Spleen (tissue), 11 donors: ENCODE measurements around the gene ENOPH1. TPM values are rescaled to one million over a fixed set of nuclear protein-coding genes. Genes with fewer than 3 reads are reported as not detected.

Experiments used
- DNase-seq: peaks from one replicate; pipeline ENCODE4 v3.0.0-alpha.2; 2020
- H3K27ac ChIP-seq, 8 donors: fragments of 200-600 bp; sonication (generic) in 7 of 8; 1 replicate in 4 of 8; 2 replicates in 4 of 8; pipeline versions ENCODE4 v1.5.0 to v1.8.0; 2016 to 2021; ENCODE audit warnings: inconsistent platforms in 4 of 8, mild to moderate bottlenecking in 4 of 8, moderate library complexity in 1 of 8
- H3K27me3 ChIP-seq, 7 donors: fragments of 200-600 bp; sonication (generic) in 6 of 7; replicated peaks in 1 of 7; 1 replicate in 4 of 7; 2 replicates in 3 of 7; pipeline versions ENCODE4 v1.5.0 to v1.8.0; 2016 to 2021; ENCODE audit warnings: inconsistent platforms in 3 of 7, mild to moderate bottlenecking in 1 of 7
- H3K36me3 ChIP-seq, 6 donors: fragments of 200-600 bp; sonication (generic) in 5 of 6; 1 replicate in 4 of 6; 2 replicates in 2 of 6; pipeline versions ENCODE4 v1.5.0 to v1.8.0; 2016 to 2021; ENCODE audit warnings: inconsistent platforms in 2 of 6
- H3K4me1 ChIP-seq, 6 donors: fragments of 200-600 bp; sonication (generic) in 5 of 6; 1 replicate in 3 of 6; 2 replicates in 3 of 6; pipeline versions ENCODE4 v1.5.0 to v1.8.0; 2016 to 2021; ENCODE audit warnings: inconsistent platforms in 3 of 6
- H3K4me3 ChIP-seq, 8 donors: fragments of 200-600 bp; sonication (generic) in 7 of 8; 1 replicate in 4 of 8; 2 replicates in 4 of 8; pipeline versions ENCODE4 v1.5.0 to v1.8.0; 2016 to 2021; ENCODE audit warnings: inconsistent platforms in 4 of 8, mild to moderate bottlenecking in 4 of 8, moderate library complexity in 2 of 8
- H3K9me3 ChIP-seq, 8 donors: fragments of 200-600 bp; sonication (generic) in 7 of 8; 1 replicate in 4 of 8; 2 replicates in 4 of 8; pipeline versions ENCODE4 v1.5.0 to v1.8.0; 2016 to 2021; ENCODE audit warnings: inconsistent platforms in 4 of 8
- POLR2A ChIP-seq, 3 donors: fragments of 450-650 bp; IDR thresholded peaks; one replicate each; pipeline ENCODE4 v1.5.1; 2017; ENCODE audit warnings: antibody characterized with exemption in 3 of 3, mild to moderate bottlenecking in 1 of 3
- POLR2AphosphoS5 ChIP-seq, 3 donors: sonication (generic); formaldehyde crosslinking; IDR thresholded peaks; one replicate each; pipeline ENCODE4 v1.5.1; 2017; ENCODE audit warnings: antibody characterized with exemption in 3 of 3
- WGBS, 5 donors: extraction: QIAGEN DNeasy Blood & Tissue Kit in 3 of 5; methylation state at CpG; one replicate each; pipeline versions ENCODE4 v1.1.5 to v1.1.7; 2013 to 2018; 5-methylcytosine and 5-hydroxymethylcytosine counted together
- intact Hi-C: fragments of 100-400 bp; cut with DNase I; formaldehyde crosslinking; loops from one replicate; pipeline ENCODE4 v1.15.0; 2023; ENCODE audit warnings: low total_unique reads
- polyA plus RNA-seq, 3 donors: library from polyadenylated mRNA; stranded (reverse); fragments of 200-250 nt; gene quantifications; one replicate each; pipeline ENCODE4 v1.2.1, GENCODE V29; 2013
- total RNA-seq, 7 donors: library from RNA; depleted of rRNA in 3 of 7; stranded (reverse); fragments of >200 nt in 3 of 7; fragmentation: NEBNext Ultra II Directional in 4 of 7; extraction: Animal tissue kit (Norgen Biotek cat#: 25700) in 4 of 7; gene quantifications; one replicate each; pipeline versions ENCODE4 v1.1.0 to v1.2.1, GENCODE V29; 2016 to 2021
- TF ChIP-seq, protein P1 (sequence below), 11 experiments: fragments of 200-600 bp in 7 of 11; fragments of 450-650 bp in 4 of 11; sonication (generic) in 4 of 11; IDR thresholded peaks in 8 of 11; conservative IDR thresholded peaks in 3 of 11; 1 replicate in 7 of 11; 2 replicates in 4 of 11; pipeline versions ENCODE4 v1.4.0 to v1.8.0; 2016 to 2021; ENCODE audit warnings: antibody characterized with exemption in 11 of 11, inconsistent platforms in 4 of 11, mild to moderate bottlenecking in 1 of 11
- donor health status: healthy with polysubstance abuse.
- donor health status: DM: no; HTN: no; CAD: no; lungs with moderate emphysema.
- donor health status: DM: no; HTN: no; CAD: no.
- donor health status: Bipolar disorder and iron deficiency.
- donor health status: healthy.
- donor health status: DM: no; HTN: no; CAD: no.
- donor health status: DM: yes; HTN: yes; CAD: no.

Gene ENOPH1
- total and polyA plus RNA-seq, 10 donors: 21.6 to 35.9 (median 28.5) TPM

DNA sequence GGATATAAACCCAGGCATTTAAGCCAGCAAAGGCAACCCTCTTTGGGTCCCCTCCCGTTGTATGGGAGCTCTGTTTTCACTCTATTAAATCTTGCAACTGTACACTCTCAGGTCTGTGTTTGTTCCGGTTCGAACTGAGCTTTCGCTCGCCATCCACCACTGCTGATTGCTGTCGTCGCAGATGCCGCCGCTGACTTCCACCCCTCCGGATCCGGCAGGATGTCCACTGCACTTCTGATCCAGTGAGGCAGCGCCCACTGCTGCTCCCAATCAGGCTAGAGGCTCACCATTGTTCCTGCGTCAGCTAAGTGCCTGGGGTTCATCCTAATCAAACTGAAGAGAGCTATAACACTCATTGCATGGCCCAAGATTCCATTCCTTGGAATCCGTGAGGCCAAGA lies 49.2 kb downstream of the ENOPH1 start:
- peaks cover 0 to 14% (median 0%) of the 10 kb centered on the region in 6 donors for H3K36me3 ChIP-seq
- 93 to 97% (median 96%) methylated on average over 14 of the region's 14 CpGs for WGBS, 5 donors
- no peak overlapping the region for H3K27ac ChIP-seq
- no peaks in the 10 kb centered on the region for H3K4me1 ChIP-seq
- DNase-seq: no peak
- H3K4me3 ChIP-seq: no peak overlapping the region
- no peak for TF ChIP-seq POLR2AphosphoS5 (IDR thresholded peaks at IDR 0.05)
- no peak for TF ChIP-seq POLR2A (IDR thresholded peaks at IDR 0.05)
- TF ChIP-seq, protein P1, sequence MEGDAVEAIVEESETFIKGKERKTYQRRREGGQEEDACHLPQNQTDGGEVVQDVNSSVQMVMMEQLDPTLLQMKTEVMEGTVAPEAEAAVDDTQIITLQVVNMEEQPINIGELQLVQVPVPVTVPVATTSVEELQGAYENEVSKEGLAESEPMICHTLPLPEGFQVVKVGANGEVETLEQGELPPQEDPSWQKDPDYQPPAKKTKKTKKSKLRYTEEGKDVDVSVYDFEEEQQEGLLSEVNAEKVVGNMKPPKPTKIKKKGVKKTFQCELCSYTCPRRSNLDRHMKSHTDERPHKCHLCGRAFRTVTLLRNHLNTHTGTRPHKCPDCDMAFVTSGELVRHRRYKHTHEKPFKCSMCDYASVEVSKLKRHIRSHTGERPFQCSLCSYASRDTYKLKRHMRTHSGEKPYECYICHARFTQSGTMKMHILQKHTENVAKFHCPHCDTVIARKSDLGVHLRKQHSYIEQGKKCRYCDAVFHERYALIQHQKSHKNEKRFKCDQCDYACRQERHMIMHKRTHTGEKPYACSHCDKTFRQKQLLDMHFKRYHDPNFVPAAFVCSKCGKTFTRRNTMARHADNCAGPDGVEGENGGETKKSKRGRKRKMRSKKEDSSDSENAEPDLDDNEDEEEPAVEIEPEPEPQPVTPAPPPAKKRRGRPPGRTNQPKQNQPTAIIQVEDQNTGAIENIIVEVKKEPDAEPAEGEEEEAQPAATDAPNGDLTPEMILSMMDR (IDR thresholded peaks at IDR 0.05 in 8 of 11, conservative IDR thresholded peaks at IDR 0.05 in 3 of 11): no peak
- intact Hi-C loops: no loop called here
- H3K27me3 ChIP-seq: no peaks in the 10 kb centered on the region
- H3K9me3 ChIP-seq: no peaks in the 10 kb centered on the region

DNA sequence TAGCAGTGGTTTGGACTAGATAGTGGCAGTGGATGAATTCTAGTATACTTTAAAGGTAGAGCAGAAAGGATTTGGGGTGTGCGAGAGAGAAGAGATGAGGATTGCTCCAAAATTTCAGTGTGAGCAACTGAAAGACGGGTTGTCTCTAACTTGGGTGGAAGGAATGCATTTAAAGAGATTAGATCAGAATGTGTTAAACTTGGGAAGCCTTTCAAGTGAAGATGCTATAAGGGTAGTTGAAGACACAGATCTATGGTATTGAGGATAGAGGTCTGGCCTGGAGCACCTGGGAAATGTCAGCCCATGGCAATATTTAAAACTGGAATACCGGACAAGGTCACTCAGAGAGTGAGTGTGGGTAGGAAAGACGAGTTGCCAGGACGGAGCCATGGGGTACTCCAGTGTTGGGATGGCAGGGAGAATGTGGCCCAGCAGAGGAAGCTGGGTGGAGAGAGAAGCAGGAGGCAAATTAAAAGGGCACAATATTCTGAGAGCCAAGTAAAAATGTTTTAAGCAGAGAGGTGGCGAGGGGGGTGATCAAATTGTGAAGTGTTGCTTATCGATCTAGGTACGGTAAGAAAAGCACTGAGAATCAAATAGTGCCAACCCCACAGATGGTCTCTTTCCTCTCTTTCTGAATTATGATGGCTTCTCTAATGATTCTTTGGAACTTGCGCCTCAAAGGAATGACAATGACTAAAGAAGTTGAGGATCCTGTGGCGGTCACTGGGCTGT lies 50.5 kb downstream of the ENOPH1 start:
- H3K4me3 ChIP-seq: no peak overlapping the region
- H3K4me1 ChIP-seq: no peaks in the 10 kb centered on the region
- TF ChIP-seq, protein P1 (IDR thresholded peaks at IDR 0.05 in 8 of 11, conservative IDR thresholded peaks at IDR 0.05 in 3 of 11): no peak
- TF ChIP-seq POLR2A (IDR thresholded peaks at IDR 0.05) (no peak), POLR2AphosphoS5 (IDR thresholded peaks at IDR 0.05) (no peak)
- H3K27me3 ChIP-seq: no peaks in the 10 kb centered on the region
- DNase-seq: no peak
- no peak overlapping the region for H3K27ac ChIP-seq
- 89 to 96% (median 94%) methylated on average over 10 of the region's 10 CpGs for WGBS, 5 donors
- no peaks in the 10 kb centered on the region for H3K9me3 ChIP-seq
- peaks cover 0 to 14% (median 0%) of the 10 kb centered on the region in 6 donors for H3K36me3 ChIP-seq
- intact Hi-C loops: no loop called here

DNA sequence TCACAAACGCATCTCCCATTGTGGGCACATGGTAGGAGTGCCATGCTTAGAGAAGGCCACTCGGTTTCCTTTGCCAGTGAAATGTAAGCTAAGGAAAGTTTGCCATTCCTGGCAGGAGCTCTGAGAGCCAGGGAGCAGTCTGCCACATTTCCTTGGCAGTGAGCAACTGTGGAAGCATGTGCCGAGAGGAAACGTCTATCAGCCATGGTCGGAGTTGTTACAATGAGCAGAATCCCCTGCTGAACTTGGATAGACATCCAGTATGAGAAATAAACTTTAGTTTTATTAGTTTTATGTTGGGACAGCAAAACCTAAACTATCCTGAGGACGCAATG lies 51.1 kb downstream of the ENOPH1 start:
- TF ChIP-seq POLR2A (IDR thresholded peaks at IDR 0.05) (no peak), POLR2AphosphoS5 (IDR thresholded peaks at IDR 0.05) (no peak)
- TF ChIP-seq, protein P1 (IDR thresholded peaks at IDR 0.05 in 8 of 11, conservative IDR thresholded peaks at IDR 0.05 in 3 of 11): no peak
- intact Hi-C loops: no loop called here
- Histone ChIP-seq H3K9me3 (no peaks in the 10 kb centered on the region), H3K27ac (no peak overlapping the region), H3K27me3 (no peaks in the 10 kb centered on the region), H3K36me3 (peaks cover 0 to 14% (median 0%) of the 10 kb centered on the region in 6 donors), H3K4me1 (no peaks in the 10 kb centered on the region), H3K4me3 (no peak overlapping the region)
- 86 to 95% (median 89%) methylated on average over 6 of the region's 6 CpGs for WGBS, 5 donors
- DNase-seq: no peak

DNA sequence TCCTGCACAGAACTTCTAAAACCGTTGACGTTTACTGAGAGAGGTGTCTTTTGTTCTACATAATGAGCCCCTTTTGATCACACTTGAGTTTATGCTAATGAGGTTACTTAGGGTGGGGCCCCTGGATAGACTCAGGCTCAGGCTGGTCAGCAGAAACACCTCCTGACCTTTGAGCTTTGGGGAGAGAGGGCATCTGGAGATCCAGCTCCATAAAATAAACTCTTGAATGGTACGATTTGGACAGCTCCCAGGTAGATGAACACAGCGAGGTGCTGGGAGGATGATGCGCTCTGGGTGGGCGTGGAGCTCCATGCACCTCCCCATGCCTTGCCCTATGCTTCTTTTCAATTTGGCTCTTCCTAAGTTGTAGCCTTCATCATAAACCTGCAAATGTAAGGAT lies 52.0 kb downstream of the ENOPH1 start:
- Histone ChIP-seq H3K9me3 (no peaks in the 10 kb centered on the region), H3K4me1 (no peaks in the 10 kb centered on the region), H3K27ac (no peak overlapping the region), H3K27me3 (no peaks in the 10 kb centered on the region), H3K4me3 (no peak overlapping the region), H3K36me3 (peaks cover 0 to 14% (median 0%) of the 10 kb centered on the region in 6 donors)
- 77 to 93% (median 91%) methylated on average over 6 of the region's 6 CpGs for WGBS, 5 donors
- intact Hi-C loops: no loop called here
- no peak for DNase-seq
- TF ChIP-seq POLR2AphosphoS5 (IDR thresholded peaks at IDR 0.05) (no peak), POLR2A (IDR thresholded peaks at IDR 0.05) (no peak)
- TF ChIP-seq, protein P1 (IDR thresholded peaks at IDR 0.05 in 8 of 11, conservative IDR thresholded peaks at IDR 0.05 in 3 of 11): no peak
